OCI-LY3 (cell line): ENCODE results near the gene SAP30L.

Experiments used
- H2AFZ ChIP-seq: fragments of 200-600, 300-600 bp; shearing (Covaris generic); 2 replicates; pipeline ENCODE4 v1.6.0; 2014; ENCODE audit warnings: antibody characterized with exemption, low read depth, low read length
- H3K27ac ChIP-seq: fragments of 200-600, 300-600 bp; sonication (generic); 2 replicates; pipeline ENCODE4 v1.5.1; 2014; ENCODE audit warnings: mild to moderate bottlenecking, low read length, moderate library complexity, mixed read lengths
- H3K27me3 ChIP-seq: fragments of 200-600, 300-600 bp; sonication (generic); 2 replicates; pipeline ENCODE4 v1.6.1; 2014; ENCODE audit warnings: low read depth, low read length, mixed read lengths
- H3K36me3 ChIP-seq: fragments of 200-600, 300-600 bp; sonication (generic); replicated peaks from 2 replicates; pipeline ENCODE3; 2014; ENCODE audit warnings: low read depth, low read length, mixed read lengths
- H3K4me1 ChIP-seq: fragments of 300-600, 200-600 bp; sonication (generic); 2 replicates; pipeline ENCODE4 v1.6.1; 2014; ENCODE audit warnings: low read length, mixed read lengths
- H3K4me2 ChIP-seq: fragments of 200-600, 300-600 bp; sonication (generic); 2 replicates; pipeline ENCODE4 v1.6.1; 2014; ENCODE audit warnings: low read length, mixed read lengths
- H3K4me3 ChIP-seq: fragments of 300-600, 200-600 bp; sonication (generic); 2 replicates; pipeline ENCODE4 v1.5.1; 2014; ENCODE audit warnings: antibody characterized with exemption, mild to moderate bottlenecking, low read length, moderate library complexity
- H3K79me2 ChIP-seq: fragments of 300-600, 200-600 bp; shearing (Covaris generic); 2 replicates; pipeline ENCODE4 v1.6.1; 2014; ENCODE audit warnings: mild to moderate bottlenecking, low read length, mixed read lengths
- H3K9ac ChIP-seq: fragments of 300-600, 200-600 bp; shearing (Covaris generic); 2 replicates; pipeline ENCODE4 v1.6.0; 2014; ENCODE audit warnings: mild to moderate bottlenecking, low read length, moderate library complexity
- H3K9me3 ChIP-seq: fragments of 200-600, 300-600 bp; shearing (Covaris generic); 2 replicates; pipeline ENCODE4 v1.6.1; 2014; ENCODE audit warnings: low read length, mixed read lengths; ENCODE audit not compliant: insufficient read depth
- H4K20me1 ChIP-seq: fragments of 200-600, 300-600 bp; sonication (generic); 2 replicates; pipeline ENCODE4 v1.6.1; 2016; ENCODE audit warnings: low read length, mixed read lengths; ENCODE audit not compliant: insufficient read depth
- CTCF ChIP-seq: fragments of 200-600, 300-600 bp; sonication (generic); IDR thresholded peaks from 2 replicates; pipeline ENCODE4 v1.5.1; 2014; ENCODE audit warnings: antibody characterized with exemption, low read length, low read depth
- EZH2phosphoT487 ChIP-seq: fragments of 200-600 bp; shearing (Covaris generic); IDR thresholded peaks from 2 replicates; pipeline ENCODE4 v1.6.1; 2018; ENCODE audit warnings: antibody characterized with exemption, mixed run types, low read depth

Gene SAP30L

GRCh38 chr5:154459015-154459414, 13.2 kb downstream of the SAP30L start:
- Histone ChIP-seq H3K9ac (no peak overlapping the region), H3K9me3 (no peaks in the 10 kb centered on the region), H2AFZ (no peak overlapping the region), H3K4me2 (no peak overlapping the region), H4K20me1 (no peaks in the 10 kb centered on the region), H3K27ac (no peak overlapping the region), H3K36me3 (peaks cover 8% of the 10 kb centered on the region), H3K4me3 (no peak overlapping the region), H3K4me1 (no peaks in the 10 kb centered on the region; the same call in 1 of the 2 replicates), H3K27me3 (no peaks in the 10 kb centered on the region), H3K79me2 (no peaks in the 10 kb centered on the region)
- TF ChIP-seq EZH2phosphoT487 = no peak
- no peak for TF ChIP-seq CTCF

GRCh38 chr5:154460172-154460571, 14.4 kb downstream of the SAP30L start:
- Histone ChIP-seq H3K27ac (no peak overlapping the region), H2AFZ (no peak overlapping the region), H3K9ac (no peak overlapping the region), H3K9me3 (no peaks in the 10 kb centered on the region), H4K20me1 (no peaks in the 10 kb centered on the region), H3K36me3 (peaks cover 8% of the 10 kb centered on the region), H3K79me2 (no peaks in the 10 kb centered on the region), H3K27me3 (no peaks in the 10 kb centered on the region), H3K4me2 (no peak overlapping the region), H3K4me3 (no peak overlapping the region), H3K4me1 (no peaks in the 10 kb centered on the region; the same call in 1 of the 2 replicates)
- TF ChIP-seq EZH2phosphoT487 = no peak
- no peak for TF ChIP-seq CTCF

- no peaks in the 10 kb centered on the region for H3K79me2 ChIP-seq
- peaks cover 8% of the 10 kb centered on the region for H3K36me3 ChIP-seq
- H4K20me1 ChIP-seq = no peaks in the 10 kb centered on the region
- H3K4me2 ChIP-seq = no peak overlapping the region
- H3K9me3 ChIP-seq = no peaks in the 10 kb centered on the region
- no peak overlapping the region for H2AFZ ChIP-seq
- no peak for TF ChIP-seq EZH2phosphoT487
- TF ChIP-seq CTCF = no peak
- H3K27me3 ChIP-seq = no peaks in the 10 kb centered on the region
- H3K4me1 ChIP-seq = no peaks in the 10 kb centered on the region; the same call in 1 of the 2 replicates
- H3K27ac ChIP-seq = no peak overlapping the region
- H3K9ac ChIP-seq = no peak overlapping the region
- H3K4me3 ChIP-seq = no peak overlapping the region
Observed at GRCh38 chr5:154461531-154461930, 15.7 kb downstream of the SAP30L start.

- Histone ChIP-seq H4K20me1 (no peaks in the 10 kb centered on the region), H3K4me2 (no peak overlapping the region), H3K4me3 (no peak overlapping the region), H3K4me1 (peaks cover 17% of the 10 kb centered on the region), H3K27ac (no peak overlapping the region), H3K9me3 (no peaks in the 10 kb centered on the region), H3K36me3 (no peaks in the 10 kb centered on the region), H3K9ac (no peak overlapping the region), H3K79me2 (no peaks in the 10 kb centered on the region), H2AFZ (no peak overlapping the region), H3K27me3 (no peaks in the 10 kb centered on the region)
- no peak for TF ChIP-seq EZH2phosphoT487
- no peak for TF ChIP-seq CTCF
Observed at GRCh38 chr5:154464438-154464837, 18.6 kb downstream of the SAP30L start.
